Common myeloid progenitor, CD34-positive (primary cell): ENCODE measurements around the gene SLC6A13.

Source experiments
- CTCF ChIA-PET: fragments of 350-600 bp; sonication (Branson Sonifier 250); formaldehyde crosslinking; loops from one replicate; lab custom pipeline; 2021; ENCODE audit warnings: antibody characterized with exemption; lab: Charles Lee
- POLR2A ChIA-PET: fragments of 350-600 bp; sonication (Branson Sonifier 250); formaldehyde crosslinking; loops from one replicate; lab custom pipeline; 2021; ENCODE audit warnings: antibody characterized with exemption; lab: Charles Lee
- DNase-seq, 3 donors: peaks; one replicate each; pipeline versions ENCODE4 v3.0.0 to v3.0.0-alpha.2; 2013
- H3K27ac ChIP-seq, 2 experiments: 1 replicate in 1 of 2; 2 replicates in 1 of 2; pipeline ENCODE4 v1.7.0; 2013; ENCODE audit warnings: inconsistent platforms in 2 of 2, low read length in 2 of 2, mild to moderate bottlenecking in 2 of 2, low read depth in 1 of 2, moderate library complexity in 1 of 2; ENCODE audit not compliant: severe bottlenecking in 2 of 2, insufficient read depth in 1 of 2, poor library complexity in 1 of 2
- H3K27me3 ChIP-seq, 5 experiments: replicated peaks in 2 of 5; 1 replicate in 3 of 5; 2 replicates in 2 of 5; pipeline versions ENCODE4 v1.6.1 to v1.7.0; 2013; ENCODE audit warnings: low read length in 4 of 5, mild to moderate bottlenecking in 2 of 5, moderate library complexity in 2 of 5, inconsistent platforms in 1 of 5; ENCODE audit not compliant: insufficient read depth in 5 of 5, control insufficient read depth in 4 of 5
- H3K36me3 ChIP-seq, 4 experiments: 1 replicate in 2 of 4; 2 replicates in 2 of 4; pipeline versions ENCODE4 v1.6.1 to v1.7.0; 2013; ENCODE audit warnings: low read length in 3 of 4, control low read depth in 1 of 4, mild to moderate bottlenecking in 1 of 4; ENCODE audit not compliant: control insufficient read depth in 4 of 4, insufficient read depth in 4 of 4
- H3K4me1 ChIP-seq, 4 experiments: 1 replicate in 3 of 4; 2 replicates in 1 of 4; pipeline versions ENCODE4 v1.6.1 to v1.7.1; 2013; ENCODE audit warnings: low read length in 3 of 4, mild to moderate bottlenecking in 3 of 4, control low read depth in 1 of 4, inconsistent platforms in 1 of 4, moderate library complexity in 1 of 4; ENCODE audit not compliant: control insufficient read depth in 4 of 4, insufficient read depth in 4 of 4; ENCODE audit errors: control extremely low read depth in 1 of 4
- H3K4me3 ChIP-seq, 7 experiments: 1 replicate in 4 of 7; 2 replicates in 3 of 7; pipeline versions ENCODE4 v1.5.1 to v1.7.0; 2013; ENCODE audit warnings: mild to moderate bottlenecking in 7 of 7, low read length in 6 of 7, moderate library complexity in 6 of 7, inconsistent platforms in 2 of 7, low read depth in 2 of 7, control low read depth in 1 of 7; ENCODE audit not compliant: insufficient read depth in 4 of 7, control insufficient read depth in 1 of 7; ENCODE audit errors: extremely low read depth in 1 of 7
- H3K9me3 ChIP-seq, 5 experiments: 1 replicate in 4 of 5; 2 replicates in 1 of 5; pipeline versions ENCODE4 v1.6.1 to v1.7.1; 2013; ENCODE audit warnings: low read length in 4 of 5, mild to moderate bottlenecking in 2 of 5, inconsistent platforms in 1 of 5, low read depth in 1 of 5, moderate library complexity in 1 of 5; ENCODE audit not compliant: control insufficient read depth in 4 of 5, insufficient read depth in 2 of 5; ENCODE audit errors: control extremely low read depth in 1 of 5
- WGBS: methylation state at CpG from one replicate; pipeline ENCODE4 v1.1.5; 2013; ENCODE audit not compliant: insufficient coverage; 5-methylcytosine and 5-hydroxymethylcytosine counted together

The SLC6A13 gene

GRCh38 chr12:212715-213526, 49.7 kb downstream of the SLC6A13 start:
- Histone ChIP-seq H3K27ac (no peak overlapping the region), H3K27me3 (peaks cover 0 to 19% (median 9%) of the 10 kb centered on the region in 5 experiments), H3K4me3 (no peak overlapping the region), H3K36me3 (no peaks in the 10 kb centered on the region), H3K4me1 (peaks cover 0 to 15% (median 11%) of the 10 kb centered on the region in 4 experiments), H3K9me3 (no peaks in the 10 kb centered on the region)
- ChIA-PET POLR2A (no interaction called here), CTCF (interaction anchor here (1.0 to 5.2 kb wide), 3 partner anchors 8 to 12 kb away, joined by 4 to 31 read pairs (median 6); no protein-coding TSS in a partner anchor)
- 65% methylated on average over 14 of the region's 22 CpGs for WGBS
- peak in 1 of 3 donors; percentile 15 for DNase-seq

DNA sequence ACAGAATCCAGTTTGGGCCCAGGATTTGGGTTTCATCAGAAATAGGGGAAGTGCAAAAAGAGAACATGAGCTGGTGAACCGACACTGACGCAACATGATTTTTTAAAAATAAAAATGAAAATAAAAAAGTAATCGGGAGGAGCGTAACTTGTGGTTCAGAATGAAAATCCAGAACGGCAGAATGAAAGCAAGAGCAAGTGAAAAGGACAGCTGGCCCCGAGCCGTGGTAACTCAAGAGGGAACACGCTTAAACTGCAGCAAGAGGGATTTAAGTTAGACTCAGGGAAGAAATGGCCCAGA, 50.3 kb downstream of the SLC6A13 start:
- H3K4me3 ChIP-seq: no peak overlapping the region

DNA sequence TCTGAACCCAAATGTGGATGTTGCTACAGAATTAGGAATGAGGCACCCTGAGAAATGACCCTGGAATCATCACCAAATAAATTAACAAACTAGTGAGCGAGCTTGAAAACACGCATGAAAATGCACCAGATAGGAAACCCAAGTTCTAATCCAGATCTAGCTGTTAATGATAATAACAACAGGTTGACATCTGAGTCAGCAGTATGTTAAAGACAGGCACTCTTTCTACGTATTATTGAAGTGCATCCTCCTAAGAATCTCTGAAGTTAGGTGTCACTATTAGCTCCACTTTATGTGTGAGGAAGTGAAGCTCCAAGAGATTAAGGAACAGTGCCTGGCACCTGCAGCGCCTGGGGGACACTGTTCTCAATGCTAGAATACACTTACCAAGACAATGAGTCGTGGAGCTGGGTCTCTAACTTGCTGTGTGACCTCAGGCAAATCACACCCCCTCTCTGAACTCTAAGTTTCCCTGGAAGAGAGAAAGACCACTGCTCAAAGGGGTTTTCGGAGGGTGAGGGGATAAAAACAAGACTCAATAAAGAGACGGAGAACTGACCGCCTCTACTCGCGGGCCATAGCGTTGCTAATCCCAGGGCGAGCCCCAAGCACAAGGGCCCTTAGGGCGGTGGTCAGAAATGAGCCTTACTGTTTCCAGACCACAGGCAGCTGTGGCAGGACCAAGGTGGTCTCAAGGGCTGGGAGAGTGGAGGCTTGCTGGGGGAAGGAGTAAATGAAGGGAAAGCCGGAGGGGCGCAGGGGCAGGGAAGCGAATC, 50.8 kb downstream of the SLC6A13 start:
- ChIA-PET CTCF (interaction anchor here (1.0 to 5.2 kb wide), 3 partner anchors 9 to 104 kb away, joined by 3 to 31 read pairs (median 3); no protein-coding TSS in a partner anchor), POLR2A (no interaction called here)
- DNase-seq: no peak
- Histone ChIP-seq H3K27ac (no peak overlapping the region), H3K36me3 (no peaks in the 10 kb centered on the region), H3K4me1 (peaks cover 0 to 15% (median 11%) of the 10 kb centered on the region in 4 experiments), H3K27me3 (peaks cover 0 to 19% (median 9%) of the 10 kb centered on the region in 5 experiments), H3K4me3 (no peak overlapping the region), H3K9me3 (no peaks in the 10 kb centered on the region)
- WGBS: 92% methylated on average over 15 of the region's 16 CpGs

More for the DNA sequence above, 50.3 kb downstream of the SLC6A13 start:
- Histone ChIP-seq H3K27ac (no peak overlapping the region), H3K36me3 (no peaks in the 10 kb centered on the region), H3K9me3 (no peaks in the 10 kb centered on the region), H3K27me3 (peaks cover 0 to 19% (median 9%) of the 10 kb centered on the region in 5 experiments), H3K4me1 (peaks cover 0 to 15% (median 11%) of the 10 kb centered on the region in 4 experiments)
- 52% methylated on average over 6 of the region's 8 CpGs for WGBS
- CTCF ChIA-PET: interaction anchor here (1.8 to 5.2 kb wide), 2 partner anchors 8 kb away, joined by 6 to 31 read pairs; no protein-coding TSS in a partner anchor
- DNase-seq: peak; percentile 34 to 71 (median 69)
- POLR2A ChIA-PET: no interaction called here

- no peaks in the 10 kb centered on the region for H3K36me3 ChIP-seq
- no peaks in the 10 kb centered on the region for H3K9me3 ChIP-seq
- ChIA-PET POLR2A (no interaction called here), CTCF (interaction anchor here (1.0 to 5.2 kb wide), 3 partner anchors 10 to 103 kb away, joined by 3 to 31 read pairs (median 3); no protein-coding TSS in a partner anchor)
- no peak for DNase-seq
- no peak overlapping the region for H3K4me3 ChIP-seq
- H3K4me1 ChIP-seq: peaks cover 0 to 15% (median 11%) of the 10 kb centered on the region in 4 experiments
- H3K27me3 ChIP-seq: peaks cover 0 to 19% (median 15%) of the 10 kb centered on the region in 5 experiments
- H3K27ac ChIP-seq: no peak overlapping the region
- WGBS: 100% methylated on average over 3 of the region's 3 CpGs
These were observed 51.5 kb downstream of the SLC6A13 start for GRCh38 chr12:211142-211465.

- Histone ChIP-seq H3K4me3 (no peak overlapping the region), H3K27ac (no peak overlapping the region), H3K27me3 (peaks cover 0 to 19% (median 15%) of the 10 kb centered on the region in 5 experiments), H3K36me3 (no peaks in the 10 kb centered on the region), H3K4me1 (peaks cover 0 to 15% (median 11%) of the 10 kb centered on the region in 4 experiments), H3K9me3 (no peaks in the 10 kb centered on the region)
- CTCF ChIA-PET: interaction anchor here (1.5 to 5.2 kb wide), 2 partner anchors 10 to 103 kb away, joined by 3 to 31 read pairs; no protein-coding TSS in a partner anchor
- no peak for DNase-seq
- POLR2A ChIA-PET: no interaction called here
- 94% methylated on average over 16 of the region's 16 CpGs for WGBS
These were observed 52.1 kb downstream of the SLC6A13 start for GRCh38 chr12:210277-211141.

DNA sequence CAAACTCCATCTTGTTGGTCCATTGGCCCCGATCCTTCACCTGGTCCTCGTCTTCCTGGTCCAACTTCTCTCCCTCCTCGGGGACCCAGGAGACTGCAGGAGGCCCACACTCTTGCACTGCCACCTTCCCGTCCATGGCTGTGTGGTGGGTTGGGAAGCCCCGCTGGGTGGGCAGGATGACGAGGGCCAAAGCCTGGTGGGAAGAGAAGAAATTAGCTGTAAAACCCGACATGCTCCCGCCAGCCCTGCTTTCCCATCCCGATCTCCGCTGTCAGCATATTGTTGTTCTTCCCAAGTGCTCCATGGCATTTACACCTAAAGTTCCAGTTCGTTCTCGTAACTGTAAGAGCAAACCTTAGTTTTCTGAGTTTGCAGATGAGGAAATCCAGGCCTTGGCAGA, 52.8 kb downstream of the SLC6A13 start:
- ChIA-PET POLR2A (no interaction called here), CTCF (interaction anchor here (5.2 kb wide), 1 partner anchor 11 kb away, joined by 31 read pairs; no protein-coding TSS in a partner anchor)
- Histone ChIP-seq H3K27me3 (peaks cover 2 to 24% (median 19%) of the 10 kb centered on the region in 5 experiments), H3K4me3 (no peak overlapping the region), H3K27ac (no peak overlapping the region), H3K36me3 (no peaks in the 10 kb centered on the region), H3K9me3 (no peaks in the 10 kb centered on the region), H3K4me1 (peaks cover 0 to 15% (median 11%) of the 10 kb centered on the region in 4 experiments)
- 99% methylated on average over 9 of the region's 12 CpGs for WGBS
- no peak for DNase-seq
